HG03571 (cell line): ENCODE results near the gene MEGF11.
A peak's percentile ranks its signal among the peaks of the same experiment; 100 is the strongest.

Experiments
- ATAC-seq: cut with Tn5 transposase; IDR thresholded peaks from one replicate; pipeline ENCODE4 v1.9.1; 2021; ENCODE audit not compliant: unreplicated experiment

The MEGF11 gene

GRCh38 chr15:65925338-65925737 is 328.2 kb downstream of the MEGF11 start:
- ATAC-seq: no peak

GRCh38 chr15:65924004-65924403 is 329.5 kb downstream of the MEGF11 start:
- no peak for ATAC-seq

GRCh38 chr15:65923264-65923663 is 330.3 kb downstream of the MEGF11 start:
- ATAC-seq: no peak

GRCh38 chr15:65922621-65923020 is 330.9 kb downstream of the MEGF11 start:
- ATAC-seq: no peak

GRCh38 chr15:65921780-65922179 is 331.8 kb downstream of the MEGF11 start:
- no peak for ATAC-seq

- ATAC-seq: peak; percentile 32
These were observed 332.7 kb downstream of the MEGF11 start for GRCh38 chr15:65920825-65921309.

- ATAC-seq: no peak
These were observed 333.4 kb downstream of the MEGF11 start for GRCh38 chr15:65920121-65920520.

- ATAC-seq: no peak
These were observed 334.2 kb downstream of the MEGF11 start for GRCh38 chr15:65919353-65919752.

- ATAC-seq: no peak
These were observed 334.6 kb downstream of the MEGF11 start for GRCh38 chr15:65918945-65919344.

GRCh38 chr15:65918357-65918920 is 335.1 kb downstream of the MEGF11 start:
- ATAC-seq: no peak

GRCh38 chr15:65917936-65918335 is 335.6 kb downstream of the MEGF11 start:
- ATAC-seq: no peak

GRCh38 chr15:65917407-65917756 is 336.2 kb downstream of the MEGF11 start:
- ATAC-seq: no peak

GRCh38 chr15:65916664-65917406 is 336.7 kb downstream of the MEGF11 start:
- ATAC-seq: peak; percentile 58

- ATAC-seq: no peak
These were observed 337.4 kb downstream of the MEGF11 start for GRCh38 chr15:65916041-65916663.

- ATAC-seq: no peak
These were observed 338.3 kb downstream of the MEGF11 start for GRCh38 chr15:65914981-65915925.

- no peak for ATAC-seq
These were observed 339.2 kb downstream of the MEGF11 start for GRCh38 chr15:65914386-65914785.

- ATAC-seq: no peak
These were observed 339.8 kb downstream of the MEGF11 start for GRCh38 chr15:65913631-65914199.

- no peak for ATAC-seq
These were observed 341.3 kb downstream of the MEGF11 start for GRCh38 chr15:65912235-65912634.

- no peak for ATAC-seq
These were observed 343.2 kb downstream of the MEGF11 start for GRCh38 chr15:65910341-65910740.

- ATAC-seq: no peak
These were observed 343.7 kb downstream of the MEGF11 start for GRCh38 chr15:65909831-65910230.

GRCh38 chr15:65908876-65909275 is 344.7 kb downstream of the MEGF11 start:
- no peak for ATAC-seq
